ENCODE results near the gene MIPOL1. TPM values are rescaled to one million over a fixed set of nuclear protein-coding genes. Genes with fewer than 3 reads are reported as not detected.

MIPOL1 gene
- total RNA-seq, 1 donor from 2014 or later = 24.8 TPM

DNA sequence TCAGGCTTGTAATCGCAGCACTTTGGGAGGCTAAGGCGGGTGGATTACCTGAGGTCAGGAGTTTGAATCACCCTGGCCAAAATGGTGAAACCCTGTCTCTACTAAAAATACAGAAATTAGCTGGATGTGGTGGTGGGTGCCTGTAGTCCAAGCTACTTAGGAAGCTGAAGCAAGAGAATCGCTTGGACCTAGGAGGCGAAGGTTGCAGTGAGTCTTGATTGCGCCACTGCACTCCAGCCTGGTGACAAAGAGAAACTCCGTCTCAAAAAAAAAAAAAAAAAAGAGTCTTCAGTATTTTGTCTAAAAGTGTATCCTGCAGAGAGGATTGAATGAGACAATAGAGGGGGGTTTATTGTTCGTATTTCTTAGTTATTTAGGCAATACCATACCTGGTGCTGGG, 372.0 kb downstream of the MIPOL1 start:
- H3K4me3 ChIP-seq = no peak overlapping the region
- H3K36me3 ChIP-seq = no peaks in the 10 kb centered on the region
- no peaks in the 10 kb centered on the region for H3K4me1 ChIP-seq
- no peaks in the 10 kb centered on the region for H3K27me3 ChIP-seq
- no peak overlapping the region for H3K27ac ChIP-seq
- no peak for DNase-seq (ENCODE audit: extremely low spot score in 2 of 2)
- no peaks in the 10 kb centered on the region for H3K9me3 ChIP-seq
- intact Hi-C loops (cut with DNase I) = no loop called here
- TF ChIP-seq POLR2AphosphoS5 (IDR thresholded peaks at IDR 0.05; ENCODE audit: insufficient read depth in 1 of 2, low read depth in 1 of 2) (no peak), POLR2A (IDR thresholded peaks at IDR 0.05) (no peak)
- TF ChIP-seq, protein P1, sequence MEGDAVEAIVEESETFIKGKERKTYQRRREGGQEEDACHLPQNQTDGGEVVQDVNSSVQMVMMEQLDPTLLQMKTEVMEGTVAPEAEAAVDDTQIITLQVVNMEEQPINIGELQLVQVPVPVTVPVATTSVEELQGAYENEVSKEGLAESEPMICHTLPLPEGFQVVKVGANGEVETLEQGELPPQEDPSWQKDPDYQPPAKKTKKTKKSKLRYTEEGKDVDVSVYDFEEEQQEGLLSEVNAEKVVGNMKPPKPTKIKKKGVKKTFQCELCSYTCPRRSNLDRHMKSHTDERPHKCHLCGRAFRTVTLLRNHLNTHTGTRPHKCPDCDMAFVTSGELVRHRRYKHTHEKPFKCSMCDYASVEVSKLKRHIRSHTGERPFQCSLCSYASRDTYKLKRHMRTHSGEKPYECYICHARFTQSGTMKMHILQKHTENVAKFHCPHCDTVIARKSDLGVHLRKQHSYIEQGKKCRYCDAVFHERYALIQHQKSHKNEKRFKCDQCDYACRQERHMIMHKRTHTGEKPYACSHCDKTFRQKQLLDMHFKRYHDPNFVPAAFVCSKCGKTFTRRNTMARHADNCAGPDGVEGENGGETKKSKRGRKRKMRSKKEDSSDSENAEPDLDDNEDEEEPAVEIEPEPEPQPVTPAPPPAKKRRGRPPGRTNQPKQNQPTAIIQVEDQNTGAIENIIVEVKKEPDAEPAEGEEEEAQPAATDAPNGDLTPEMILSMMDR (IDR thresholded peaks at IDR 0.05) = no peak

GRCh38 chr14:37571391-37571790, 373.7 kb downstream of the MIPOL1 start:
- no peak overlapping the region for H3K4me3 ChIP-seq
- no peak for DNase-seq (ENCODE audit: extremely low spot score in 2 of 2)
- no peaks in the 10 kb centered on the region for H3K4me1 ChIP-seq
- H3K9me3 ChIP-seq = no peaks in the 10 kb centered on the region
- H3K27me3 ChIP-seq = no peaks in the 10 kb centered on the region
- TF ChIP-seq, protein P1 (IDR thresholded peaks at IDR 0.05) = no peak
- TF ChIP-seq POLR2A (IDR thresholded peaks at IDR 0.05) (no peak), POLR2AphosphoS5 (IDR thresholded peaks at IDR 0.05; ENCODE audit: insufficient read depth in 1 of 2, low read depth in 1 of 2) (no peak)
- H3K36me3 ChIP-seq = no peaks in the 10 kb centered on the region
- H3K27ac ChIP-seq = no peak overlapping the region
- intact Hi-C loops (cut with DNase I) = no loop called here

- DNase-seq (ENCODE audit: extremely low spot score in 2 of 2) = no peak
- Histone ChIP-seq H3K4me1 (no peaks in the 10 kb centered on the region), H3K9me3 (no peaks in the 10 kb centered on the region), H3K27ac (no peak overlapping the region), H3K4me3 (no peak overlapping the region), H3K27me3 (no peaks in the 10 kb centered on the region), H3K36me3 (no peaks in the 10 kb centered on the region)
- intact Hi-C loops (cut with DNase I) = no loop called here
- TF ChIP-seq POLR2AphosphoS5 (IDR thresholded peaks at IDR 0.05; ENCODE audit: insufficient read depth in 1 of 2, low read depth in 1 of 2) = no peak
- TF ChIP-seq, protein P1 (IDR thresholded peaks at IDR 0.05) = no peak
- TF ChIP-seq POLR2A (IDR thresholded peaks at IDR 0.05) = no peak
These were observed 375.6 kb downstream of the MIPOL1 start for GRCh38 chr14:37573356-37573755.

GRCh38 chr14:37579274-37579673, 381.5 kb downstream of the MIPOL1 start:
- intact Hi-C loops (cut with DNase I) = no loop called here
- DNase-seq (ENCODE audit: extremely low spot score in 2 of 2) = no peak
- Histone ChIP-seq H3K4me3 (no peak overlapping the region), H3K27ac (no peak overlapping the region), H3K9me3 (no peaks in the 10 kb centered on the region), H3K27me3 (peaks cover 9% of the 10 kb centered on the region), H3K4me1 (peaks cover 19% of the 10 kb centered on the region), H3K36me3 (no peaks in the 10 kb centered on the region)
- no peak for TF ChIP-seq POLR2A (IDR thresholded peaks at IDR 0.05)
- TF ChIP-seq POLR2AphosphoS5 (IDR thresholded peaks at IDR 0.05; ENCODE audit: insufficient read depth in 1 of 2, low read depth in 1 of 2) = no peak
- TF ChIP-seq, protein P1 (IDR thresholded peaks at IDR 0.05) = no peak

- Histone ChIP-seq H3K27ac (no peak overlapping the region), H3K36me3 (no peaks in the 10 kb centered on the region), H3K9me3 (no peaks in the 10 kb centered on the region), H3K4me3 (no peak overlapping the region), H3K27me3 (peaks cover 18% of the 10 kb centered on the region), H3K4me1 (peaks cover 25% of the 10 kb centered on the region)
- no peak for DNase-seq (ENCODE audit: extremely low spot score in 2 of 2)
- intact Hi-C loops (cut with DNase I) = no loop called here
- TF ChIP-seq, protein P1 (IDR thresholded peaks at IDR 0.05) = no peak
- TF ChIP-seq POLR2AphosphoS5 (IDR thresholded peaks at IDR 0.05; ENCODE audit: insufficient read depth in 1 of 2, low read depth in 1 of 2) (peak in 1 of 2 donors; percentile 29), POLR2A (IDR thresholded peaks at IDR 0.05) (no peak)
These were observed 382.4 kb downstream of the MIPOL1 start for GRCh38 chr14:37580146-37580545.

Data from vagina (tissue), 2 donors.